ENCODE measurements around the gene ATP2C2.
"Not testable (repeated sequence)": the region's sequence is repeated elsewhere in the genome, so short reads cannot be mapped to it uniquely, and the experiment has no call there.

ATP2C2 gene

DNA sequence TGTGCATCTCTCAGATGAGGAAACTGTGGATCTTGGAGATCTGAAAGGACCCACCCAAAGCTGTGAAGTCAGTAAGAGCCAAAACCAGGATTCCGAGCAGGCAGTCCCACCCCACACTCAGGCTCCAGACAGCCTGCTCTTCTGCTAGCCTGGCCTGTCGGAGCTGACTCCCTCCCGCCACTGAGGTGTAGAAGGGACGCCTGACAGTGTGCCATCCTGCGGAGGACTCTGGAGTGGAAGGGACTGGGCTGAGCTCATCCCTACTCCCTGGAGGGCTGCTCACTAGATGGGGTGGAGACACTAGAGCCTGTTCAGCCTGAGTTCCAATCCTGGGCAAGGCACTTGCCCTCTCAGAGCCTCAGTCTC lies 37.7 kb upstream of the ATP2C2 start:
- H3K36me3 Mint-ChIP-seq (ENCODE audit: insufficient read depth), result peaks cover 2% of the 10 kb centered on the region
- H3K4me3 Mint-ChIP-seq, result no peak overlapping the region
- DNase-seq, result no peak
- H3K27ac Mint-ChIP-seq, result no peak overlapping the region
- no peak for ATAC-seq (replicated peaks)
- H3K9me3 Mint-ChIP-seq, result peaks cover 0 to 2% of the 10 kb centered on the region in 2 donors
- no peaks in the 10 kb centered on the region for H3K4me1 Mint-ChIP-seq (ENCODE audit: low read depth in 2 of 2)
- peaks cover 25% of the 10 kb centered on the region in 2 donors for H3K27me3 Mint-ChIP-seq

DNA sequence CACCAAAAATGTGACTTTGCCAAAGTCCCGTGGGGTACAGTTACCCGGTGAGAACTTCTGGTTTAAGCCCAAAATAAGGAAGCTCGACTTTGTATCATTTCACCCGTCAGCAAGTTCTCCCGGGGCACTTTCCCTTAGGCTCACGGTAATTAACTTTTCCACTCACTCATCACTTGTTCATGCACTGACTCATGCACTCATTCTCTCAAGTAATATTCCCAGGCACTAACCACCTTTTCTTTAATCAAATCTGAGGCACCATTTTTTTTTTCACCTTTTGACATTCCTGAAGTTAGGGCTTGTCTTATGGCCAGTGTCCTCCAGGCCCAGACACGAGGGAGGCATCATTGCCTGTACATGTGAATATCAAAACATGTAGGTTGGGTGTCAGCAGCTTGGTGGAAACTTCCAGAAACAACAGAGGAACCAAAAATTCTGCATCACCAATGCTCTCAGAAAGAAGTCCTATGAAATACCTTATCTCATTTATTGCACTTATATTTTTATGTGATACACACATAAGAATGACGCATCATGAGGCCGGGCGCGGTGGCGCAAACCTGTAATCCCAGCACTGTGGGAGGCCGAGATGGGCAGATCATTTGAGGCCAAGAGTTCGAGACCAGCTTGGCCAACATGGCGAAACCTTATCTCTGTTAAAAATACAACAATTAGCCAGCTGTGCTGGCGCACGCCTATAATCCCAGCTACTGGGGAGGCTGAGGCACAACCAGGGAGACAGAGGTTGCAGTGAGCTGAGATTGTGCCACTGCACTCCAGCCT lies 36.1 kb upstream of the ATP2C2 start:
- Mint-ChIP-seq H3K9me3 (peaks cover 0 to 2% of the 10 kb centered on the region in 2 donors), H3K27ac (no peak overlapping the region), H3K4me1 (ENCODE audit: low read depth in 2 of 2) (no peaks in the 10 kb centered on the region), H3K36me3 (ENCODE audit: insufficient read depth) (peaks cover 2% of the 10 kb centered on the region), H3K4me3 (no peak overlapping the region), H3K27me3 (peaks cover 25% of the 10 kb centered on the region in 2 donors)
- no peak for ATAC-seq (replicated peaks)
- DNase-seq, result no peak

DNA sequence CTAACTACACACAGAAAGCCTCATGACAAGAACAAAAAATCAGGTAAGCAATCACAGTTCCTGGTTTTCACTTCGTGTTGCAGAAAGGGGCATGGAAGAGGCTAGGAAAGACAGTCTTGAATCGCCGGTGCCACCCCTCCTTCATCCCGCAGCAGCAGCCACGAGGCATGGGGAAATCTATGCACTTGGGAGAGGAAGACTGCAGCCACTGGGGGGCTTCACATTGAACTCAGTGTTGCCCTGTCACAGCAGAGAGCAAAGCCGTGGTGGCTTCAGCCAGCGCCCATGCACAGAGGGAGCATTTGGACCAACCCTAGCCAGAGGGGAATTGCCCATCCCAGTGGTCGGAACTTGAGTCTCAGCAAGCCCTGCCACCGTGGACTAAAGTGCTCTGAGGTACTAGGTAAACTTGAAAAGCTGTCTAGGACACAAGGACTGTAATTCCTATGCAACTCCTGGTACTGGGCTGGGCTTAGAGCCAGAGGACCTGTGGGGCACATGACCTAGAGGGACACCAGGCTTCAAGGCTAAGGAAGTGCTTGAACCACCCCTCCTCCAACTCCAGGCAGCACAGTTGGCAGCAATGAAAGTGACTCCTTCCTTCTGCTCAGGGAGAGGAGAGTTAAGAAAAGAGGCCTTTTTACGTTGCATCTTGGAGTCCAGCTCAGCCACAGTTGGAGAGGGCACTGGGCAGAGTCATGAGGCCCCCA lies 35.2 kb upstream of the ATP2C2 start:
- H3K4me1 Mint-ChIP-seq (ENCODE audit: low read depth in 2 of 2), result no peaks in the 10 kb centered on the region
- H3K36me3 Mint-ChIP-seq (ENCODE audit: insufficient read depth), result no peaks in the 10 kb centered on the region
- H3K4me3 Mint-ChIP-seq, result no peak overlapping the region
- H3K27me3 Mint-ChIP-seq, result peaks cover 18 to 19% of the 10 kb centered on the region in 2 donors
- H3K27ac Mint-ChIP-seq, result no peak overlapping the region
- peaks cover 0 to 5% of the 10 kb centered on the region in 2 donors for H3K9me3 Mint-ChIP-seq
- ATAC-seq (replicated peaks) (no peak), DNase-seq (no peak)

DNA sequence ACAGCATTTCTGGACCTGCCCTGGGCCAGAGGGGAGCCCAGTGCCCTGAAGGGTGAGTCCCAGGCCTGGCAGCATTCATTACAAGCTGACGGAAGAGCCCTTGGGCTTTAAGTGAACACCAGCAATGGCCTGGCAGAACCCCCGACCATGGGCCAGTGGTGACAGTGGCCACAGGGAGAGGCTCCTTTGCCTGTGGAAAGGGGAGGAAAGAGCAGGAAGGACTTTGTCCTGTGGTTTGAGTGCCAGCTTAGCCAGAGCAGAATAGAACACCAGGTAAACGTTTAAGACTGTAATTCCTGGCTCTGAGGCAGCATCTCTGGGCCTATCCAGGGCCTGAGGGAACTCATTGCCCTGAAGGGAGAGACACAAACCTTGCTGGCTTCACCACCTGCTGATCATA lies 34.3 kb upstream of the ATP2C2 start:
- DNase-seq (no peak), ATAC-seq (replicated peaks) (no peak)
- H3K36me3 Mint-ChIP-seq (ENCODE audit: insufficient read depth), result no peaks in the 10 kb centered on the region
- H3K27ac Mint-ChIP-seq, result no peak overlapping the region
- H3K9me3 Mint-ChIP-seq, result peaks cover 0 to 5% of the 10 kb centered on the region in 2 donors
- peaks cover 19% of the 10 kb centered on the region in 2 donors for H3K27me3 Mint-ChIP-seq
- no peaks in the 10 kb centered on the region for H3K4me1 Mint-ChIP-seq (ENCODE audit: low read depth in 2 of 2)
- no peak overlapping the region for H3K4me3 Mint-ChIP-seq

DNA sequence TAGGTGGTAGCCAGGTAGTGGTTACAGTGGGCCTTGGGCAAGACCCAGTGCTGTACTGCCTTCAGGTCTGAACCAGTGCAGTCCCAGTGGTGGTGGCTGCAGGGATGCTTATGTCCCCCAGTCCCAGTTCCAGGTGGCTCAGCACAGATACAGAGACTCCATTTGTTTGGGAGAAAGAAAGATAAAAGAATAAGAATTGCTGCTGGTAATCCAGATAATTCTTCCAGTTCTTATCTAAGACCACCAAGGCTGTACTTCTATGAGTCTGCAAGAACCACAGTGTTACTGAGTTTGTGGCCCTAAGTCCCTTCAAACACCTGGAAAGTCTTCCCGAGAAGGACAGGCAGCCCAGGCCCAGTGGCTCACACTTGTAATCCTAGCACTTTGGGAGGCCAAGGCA lies 33.9 kb upstream of the ATP2C2 start:
- H3K9me3 Mint-ChIP-seq, result peaks cover 0 to 5% of the 10 kb centered on the region in 2 donors
- DNase-seq (no peak), ATAC-seq (replicated peaks) (no peak)
- peaks cover 21 to 23% of the 10 kb centered on the region in 2 donors for H3K27me3 Mint-ChIP-seq
- no peak overlapping the region for H3K27ac Mint-ChIP-seq
- peaks cover 0 to 2% of the 10 kb centered on the region in 2 donors for H3K4me1 Mint-ChIP-seq (ENCODE audit: low read depth in 2 of 2)
- H3K36me3 Mint-ChIP-seq (ENCODE audit: insufficient read depth), result no peaks in the 10 kb centered on the region
- H3K4me3 Mint-ChIP-seq, result no peak overlapping the region

DNA sequence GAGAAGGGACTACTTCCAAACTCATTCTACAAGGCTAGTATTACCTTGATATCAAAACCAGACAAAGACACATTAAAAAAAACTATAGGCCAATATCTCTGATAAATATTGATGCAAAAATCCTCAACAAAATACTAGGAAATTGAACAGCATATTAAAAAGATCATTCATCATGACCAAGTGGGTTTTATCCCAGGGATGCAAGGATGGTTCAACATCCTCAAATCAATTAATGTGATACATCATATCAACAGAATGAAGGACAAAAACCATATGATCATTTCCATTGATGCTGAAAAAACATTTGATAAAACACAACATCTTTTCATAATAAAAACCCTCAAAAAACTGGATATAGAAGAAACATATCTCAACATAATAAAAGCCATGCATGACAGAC lies 31.1 kb upstream of the ATP2C2 start:
- not testable (repeated sequence) for H3K9me3 Mint-ChIP-seq, H3K27ac Mint-ChIP-seq

DNA sequence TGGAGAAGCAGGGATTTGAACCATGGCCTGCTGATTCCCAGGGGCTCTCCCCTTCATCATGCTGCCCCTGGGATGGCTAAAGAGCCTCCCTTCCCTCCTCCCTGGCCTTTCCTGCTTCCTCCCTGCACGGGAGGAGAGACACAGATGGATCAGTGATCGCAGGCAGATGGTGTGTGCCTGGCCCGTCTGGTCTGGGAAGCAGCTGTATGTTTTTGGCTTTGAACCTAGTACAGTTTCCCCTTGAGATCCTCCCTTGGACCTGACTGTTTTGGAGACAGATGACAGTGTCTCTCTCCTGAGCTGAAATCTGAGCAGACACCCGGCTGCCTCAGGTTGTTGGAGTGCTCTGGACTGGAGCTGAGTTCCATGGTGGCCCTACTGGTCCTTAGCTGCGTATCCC lies 29.0 kb upstream of the ATP2C2 start:
- Mint-ChIP-seq H3K4me3 (no peak overlapping the region), H3K9me3 (peaks cover 0 to 5% of the 10 kb centered on the region in 2 donors), H3K27me3 (peaks cover 10 to 17% of the 10 kb centered on the region in 2 donors), H3K27ac (no peak overlapping the region), H3K4me1 (ENCODE audit: low read depth in 2 of 2) (peaks cover 0 to 2% of the 10 kb centered on the region in 2 donors), H3K36me3 (ENCODE audit: insufficient read depth) (no peaks in the 10 kb centered on the region)
- DNase-seq (no peak), ATAC-seq (replicated peaks) (no peak)

More for the DNA sequence above, 31.1 kb upstream of the ATP2C2 start:
- not testable (repeated sequence) for H3K36me3 Mint-ChIP-seq (ENCODE audit: insufficient read depth); ATAC-seq (replicated peaks); H3K4me1 Mint-ChIP-seq (ENCODE audit: low read depth in 2 of 2); DNase-seq; H3K4me3 Mint-ChIP-seq
- peaks cover 7 to 14% of the 10 kb centered on the region in 2 donors for H3K27me3 Mint-ChIP-seq

DNA sequence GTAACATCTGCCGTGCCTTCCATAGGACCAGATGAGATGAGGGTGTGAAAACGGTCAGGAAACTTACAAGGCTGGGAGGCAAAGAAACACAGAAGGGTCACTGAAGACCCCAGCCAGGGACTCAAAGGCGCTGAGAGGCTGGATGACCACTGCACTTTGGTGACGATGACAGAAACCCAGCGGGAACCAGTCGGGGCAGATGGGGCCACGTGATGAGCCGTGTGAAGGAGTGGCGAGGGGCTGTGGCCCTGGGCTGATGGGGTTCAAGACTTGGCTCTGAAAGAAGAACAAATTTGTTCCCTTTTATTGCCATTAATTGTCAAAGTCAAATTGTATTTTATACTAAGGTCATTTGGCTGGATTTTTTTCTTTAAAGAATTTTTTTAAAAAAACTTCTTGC lies 28.6 kb upstream of the ATP2C2 start:
- H3K4me1 Mint-ChIP-seq (ENCODE audit: low read depth in 2 of 2), result peaks cover 0 to 2% of the 10 kb centered on the region in 2 donors
- DNase-seq, result no peak
- peaks cover 12 to 21% of the 10 kb centered on the region in 2 donors for H3K27me3 Mint-ChIP-seq
- no peak overlapping the region for H3K4me3 Mint-ChIP-seq
- H3K36me3 Mint-ChIP-seq (ENCODE audit: insufficient read depth), result no peaks in the 10 kb centered on the region
- ATAC-seq (replicated peaks), result no peak
- H3K27ac Mint-ChIP-seq, result no peak overlapping the region
- peaks cover 0 to 5% of the 10 kb centered on the region in 2 donors for H3K9me3 Mint-ChIP-seq

DNA sequence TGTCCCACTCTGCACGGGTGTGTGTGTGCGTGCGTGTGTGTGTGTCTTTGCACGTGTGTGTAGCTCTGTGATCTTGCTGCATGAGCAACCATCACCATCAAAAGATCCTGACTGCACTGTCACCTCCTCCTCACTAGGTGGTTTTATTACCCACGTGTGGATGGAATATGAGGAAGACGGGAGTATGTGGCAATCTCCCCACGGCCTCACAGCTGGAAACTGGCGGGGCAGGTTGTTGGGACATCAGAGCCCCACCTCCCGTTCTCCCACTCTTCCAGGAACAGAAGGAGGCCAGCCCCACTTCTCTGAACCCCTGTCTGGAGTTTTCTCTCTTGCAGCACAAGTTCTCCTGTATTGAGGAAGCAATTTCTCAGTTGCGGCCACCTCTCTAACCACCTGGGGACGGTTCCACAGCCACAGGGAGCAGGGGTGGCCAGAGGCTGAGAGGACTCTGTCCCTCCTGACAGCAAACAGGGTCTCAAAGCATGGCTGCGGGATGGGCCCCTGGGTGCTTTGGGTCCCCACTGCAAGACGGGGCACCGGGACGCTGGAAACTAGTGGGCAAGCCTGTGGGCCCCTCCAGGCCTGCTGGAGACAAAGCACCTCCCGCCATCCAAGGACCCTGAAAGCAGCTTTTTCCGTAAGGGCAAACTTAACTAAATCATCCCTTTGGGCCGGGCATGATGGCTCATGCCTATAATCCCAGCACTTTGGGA lies 27.9 kb upstream of the ATP2C2 start:
- DNase-seq (no peak), ATAC-seq (replicated peaks) (no peak)
- Mint-ChIP-seq H3K4me1 (ENCODE audit: low read depth in 2 of 2) (peaks cover 0 to 2% of the 10 kb centered on the region in 2 donors), H3K4me3 (no peak overlapping the region), H3K9me3 (peaks cover 0 to 3% of the 10 kb centered on the region in 2 donors), H3K27me3 (peaks cover 12 to 26% of the 10 kb centered on the region in 2 donors), H3K27ac (no peak overlapping the region), H3K36me3 (ENCODE audit: insufficient read depth) (no peaks in the 10 kb centered on the region)

DNA sequence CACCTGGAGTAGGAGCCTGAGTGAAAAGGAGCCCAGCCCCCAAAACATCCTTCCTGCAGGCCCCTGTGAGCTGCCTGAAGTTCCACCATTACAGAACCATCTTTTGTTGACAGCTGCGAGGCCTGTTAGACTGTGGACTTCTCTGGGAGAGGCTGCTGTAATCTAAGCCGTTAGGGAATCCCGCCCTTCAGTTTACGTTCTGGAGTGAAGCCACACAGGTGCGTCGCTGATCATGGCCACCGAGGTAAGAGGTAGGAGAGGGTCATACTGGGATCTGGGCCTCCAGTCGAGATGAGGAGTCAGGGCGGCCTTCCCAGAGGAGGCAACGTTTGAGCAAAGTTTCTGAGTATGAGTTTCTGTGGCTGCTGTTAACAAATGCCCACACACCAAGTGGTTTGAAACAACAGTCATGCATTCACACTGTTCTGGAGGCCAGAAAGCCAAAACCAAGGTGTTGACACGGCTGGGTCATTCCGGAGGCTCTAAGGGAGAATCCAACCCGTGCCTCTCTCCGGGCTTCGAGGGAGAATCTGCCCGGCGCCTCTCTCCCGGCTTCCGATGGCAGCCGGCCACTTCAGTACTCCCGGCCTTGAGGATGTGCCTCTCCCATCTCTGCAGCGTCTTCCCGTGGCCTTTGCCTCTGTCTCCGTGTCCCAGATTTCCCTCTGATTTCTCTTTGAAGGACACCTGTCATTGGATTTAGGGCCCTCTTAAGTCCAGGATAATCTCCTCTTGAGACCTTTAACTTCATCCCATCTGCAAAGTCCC lies 26.6 kb upstream of the ATP2C2 start:
- Mint-ChIP-seq H3K4me3 (no peak overlapping the region), H3K4me1 (ENCODE audit: low read depth in 2 of 2) (peaks cover 0 to 2% of the 10 kb centered on the region in 2 donors), H3K27me3 (peaks cover 15 to 30% of the 10 kb centered on the region in 2 donors), H3K9me3 (peaks cover 0 to 3% of the 10 kb centered on the region in 2 donors), H3K36me3 (ENCODE audit: insufficient read depth) (no peaks in the 10 kb centered on the region), H3K27ac (no peak overlapping the region)
- DNase-seq, result no peak
- ATAC-seq (replicated peaks), result no peak

DNA sequence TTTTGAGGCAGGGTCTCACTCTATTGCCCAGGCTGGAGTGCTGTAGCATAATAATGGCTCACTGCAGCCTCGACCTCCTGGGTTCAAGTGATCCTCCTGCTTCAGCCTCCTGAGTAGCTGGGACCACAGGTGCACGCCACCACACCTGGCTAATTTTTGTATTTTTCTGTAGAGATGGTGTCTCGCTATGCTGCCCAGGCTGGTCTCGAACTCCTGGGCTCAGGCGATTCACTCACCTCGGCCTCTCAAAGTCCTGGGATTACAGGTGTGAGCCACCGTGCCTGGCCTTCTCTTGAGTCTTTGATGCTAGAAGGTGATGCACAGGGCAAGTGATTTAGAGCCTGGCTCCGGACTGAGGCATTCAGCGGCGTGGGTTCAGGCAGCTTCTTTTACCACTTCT lies 24.5 kb upstream of the ATP2C2 start:
- not testable (repeated sequence) for H3K4me3 Mint-ChIP-seq; H3K27ac Mint-ChIP-seq; H3K4me1 Mint-ChIP-seq (ENCODE audit: low read depth in 2 of 2); H3K9me3 Mint-ChIP-seq; DNase-seq; ATAC-seq (replicated peaks); H3K36me3 Mint-ChIP-seq (ENCODE audit: insufficient read depth)
- H3K27me3 Mint-ChIP-seq, result peaks cover 21 to 42% of the 10 kb centered on the region in 2 donors

DNA sequence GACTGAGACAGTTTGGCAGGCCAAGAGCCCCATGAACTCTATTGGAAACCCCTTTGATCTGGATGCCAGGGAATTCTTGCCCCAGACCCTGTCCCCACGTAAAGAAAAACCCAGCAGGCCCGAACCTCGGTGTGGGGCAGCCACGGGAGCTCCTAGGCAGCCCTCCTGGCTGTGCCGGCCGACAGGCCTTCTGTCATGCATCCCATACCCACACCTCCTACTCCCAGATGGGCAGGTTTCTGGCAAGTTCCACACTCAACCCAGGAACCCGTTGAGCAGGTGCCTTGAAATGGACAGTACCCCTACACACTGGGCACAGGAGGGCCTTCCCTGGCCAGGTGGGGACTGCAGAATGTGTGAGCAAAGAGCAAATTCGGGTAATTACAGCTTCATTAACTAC lies 23.6 kb upstream of the ATP2C2 start:
- Mint-ChIP-seq H3K27ac (no peak overlapping the region), H3K4me3 (no peak overlapping the region), H3K27me3 (peaks cover 25 to 42% of the 10 kb centered on the region in 2 donors), H3K9me3 (no peaks in the 10 kb centered on the region), H3K36me3 (ENCODE audit: insufficient read depth) (peaks cover 2% of the 10 kb centered on the region), H3K4me1 (ENCODE audit: low read depth in 2 of 2) (no peaks in the 10 kb centered on the region)
- no peak for DNase-seq
- no peak for ATAC-seq (replicated peaks)

DNA sequence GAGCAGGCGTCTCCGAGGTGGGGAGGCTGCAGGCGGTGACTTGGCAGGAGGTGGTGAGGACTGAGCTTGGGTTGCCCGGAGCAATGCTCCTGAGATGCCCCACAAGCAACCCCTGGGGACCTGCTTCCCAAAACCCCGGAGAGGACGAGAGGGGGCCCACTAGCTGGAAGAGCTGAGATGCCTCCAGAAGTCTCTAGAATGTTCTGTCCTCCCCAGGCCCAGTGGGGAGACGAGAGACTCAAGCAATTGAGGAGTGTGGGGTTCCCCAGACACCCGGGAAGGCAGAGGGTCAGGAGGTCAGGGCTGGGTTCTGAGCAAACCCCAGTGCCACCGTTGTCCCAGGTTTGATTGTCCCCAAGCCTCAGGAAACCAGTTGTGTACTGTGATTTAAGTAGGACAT lies 21.2 kb upstream of the ATP2C2 start:
- Mint-ChIP-seq H3K4me1 (ENCODE audit: low read depth in 2 of 2) (no peaks in the 10 kb centered on the region), H3K27ac (no peak overlapping the region), H3K9me3 (no peaks in the 10 kb centered on the region), H3K4me3 (no peak overlapping the region), H3K27me3 (peaks cover 38 to 53% of the 10 kb centered on the region in 2 donors), H3K36me3 (ENCODE audit: insufficient read depth) (peaks cover 2% of the 10 kb centered on the region)
- no peak for ATAC-seq (replicated peaks)
- no peak for DNase-seq

Data from effector memory CD8-positive, alpha-beta T cell (primary cell).